ENCODE results near the gene STN1.

STN1 gene

GRCh38 chr10:103840740-103841070, 77.3 kb downstream of the STN1 start:
- no peak for DNase-seq

- DNase-seq, result no peak
Measured at GRCh38 chr10:103839872-103840739, 77.9 kb downstream of the STN1 start.

- no peak for DNase-seq
Measured at GRCh38 chr10:103839519-103839871, 78.5 kb downstream of the STN1 start.

GRCh38 chr10:103838862-103839518, 79.0 kb downstream of the STN1 start:
- DNase-seq, result no peak

- no peak for DNase-seq
Measured at GRCh38 chr10:103838070-103838395, 80.0 kb downstream of the STN1 start.

- no peak for DNase-seq
Measured at GRCh38 chr10:103837370-103838069, 80.5 kb downstream of the STN1 start.

GRCh38 chr10:103836861-103837260, 81.1 kb downstream of the STN1 start:
- DNase-seq, result no peak

GRCh38 chr10:103836273-103836672, 81.7 kb downstream of the STN1 start:
- no peak for DNase-seq

- no peak for DNase-seq
Measured at GRCh38 chr10:103835096-103836050, 82.6 kb downstream of the STN1 start.

- DNase-seq, result no peak
Measured at GRCh38 chr10:103834436-103835095, 83.4 kb downstream of the STN1 start.

GRCh38 chr10:103833731-103834365, 84.1 kb downstream of the STN1 start:
- no peak for DNase-seq

- DNase-seq, result no peak
Measured at GRCh38 chr10:103832806-103833205, 85.2 kb downstream of the STN1 start.
